SK-N-SH (cell line): ENCODE data around the gene SIPA1. TPM values are rescaled to one million over a fixed set of nuclear protein-coding genes. Genes with fewer than 3 reads are reported as not detected.
"Not testable (repeated sequence)": the region's sequence is repeated elsewhere in the genome, so short reads cannot be mapped to it uniquely, and the experiment has no call there.

Experiments
- CTCF ChIA-PET: fragments of 300-600, 350-600 bp; formaldehyde crosslinking; extraction: SDS; loops from one replicate; lab custom pipeline; 2021; lab: Yijun Ruan, JAX
- POLR2A ChIA-PET: fragments of 350-600 bp; sonication (Branson Sonifier 250); formaldehyde crosslinking; extraction: SDS; loops from one replicate; lab custom pipeline; 2020; ENCODE audit warnings: antibody characterized with exemption, inconsistent platforms; lab: Yijun Ruan, JAX
- DNase-seq: peaks from one replicate; pipeline ENCODE4 v3.0.0; 2012
- H2AFZ ChIP-seq: fragments of 200-600 bp; sonication (generic); 2 replicates; pipeline ENCODE4 v1.8.1; 2016; ENCODE audit warnings: antibody characterized with exemption, mild to moderate bottlenecking, low read depth
- H3F3A ChIP-seq: fragments of 200-600 bp; sonication (generic); replicated peaks from 2 replicates; pipeline ENCODE3; 2016; ENCODE audit warnings: antibody characterized with exemption, mild to moderate bottlenecking; ENCODE audit not compliant: insufficient read depth
- H3K27ac ChIP-seq, 2 experiments: fragments of 200-500 bp in 1 of 2; fragments of 200-600 bp in 1 of 2; sonication (Bioruptor generic) in 1 of 2; sonication (generic), shearing (Covaris generic) in 1 of 2; 2 replicates each; pipeline versions ENCODE4 v1.5.1 to v1.6.1; 2014 to 2016; ENCODE audit warnings: low read depth in 2 of 2, inconsistent platforms in 1 of 2, low read length in 1 of 2, mild to moderate bottlenecking in 1 of 2, mixed read lengths in 1 of 2
- H3K27me3 ChIP-seq: fragments of 200-600 bp; sonication (generic), shearing (Covaris generic); 2 replicates; pipeline ENCODE4 v1.6.1; 2016; ENCODE audit warnings: mixed run types; ENCODE audit not compliant: insufficient read depth
- H3K36me3 ChIP-seq, 2 experiments: fragments of 200-500 bp in 1 of 2; fragments of 200-600 bp in 1 of 2; sonication (Bioruptor generic) in 1 of 2; sonication (generic) in 1 of 2; replicated peaks in 1 of 2; 2 replicates each; pipeline versions ENCODE3 to v1.5.1; 2014 to 2016; ENCODE audit warnings: low read length in 1 of 2, mild to moderate bottlenecking in 1 of 2; ENCODE audit not compliant: insufficient read depth in 2 of 2, control insufficient read depth in 1 of 2
- H3K4me1 ChIP-seq, 2 experiments: fragments of 200-500 bp in 1 of 2; fragments of 200-600 bp in 1 of 2; sonication (Bioruptor generic) in 1 of 2; sonication (generic), shearing (Covaris generic) in 1 of 2; 2 replicates each; pipeline versions ENCODE4 v1.5.1 to v1.6.1; 2014 to 2016; ENCODE audit warnings: low read depth in 1 of 2, low read length in 1 of 2, mixed run types in 1 of 2; ENCODE audit not compliant: insufficient read depth in 2 of 2, control insufficient read depth in 1 of 2
- H3K4me2 ChIP-seq: fragments of 200-600 bp; sonication (generic), shearing (Covaris generic); 2 replicates; pipeline ENCODE4 v1.6.1; 2017; ENCODE audit warnings: mixed run types
- H3K4me3 ChIP-seq, 2 experiments: fragments of 200-500 bp in 1 of 2; fragments of 200-600 bp in 1 of 2; sonication (Bioruptor generic) in 1 of 2; sonication (generic), shearing (Covaris generic) in 1 of 2; 2 replicates each; pipeline versions ENCODE4 v1.5.1 to v1.8.1; 2014 to 2016; ENCODE audit warnings: low read depth in 2 of 2, inconsistent platforms in 1 of 2, low read length in 1 of 2, mild to moderate bottlenecking in 1 of 2, mixed read lengths in 1 of 2, moderate library complexity in 1 of 2
- H3K79me2 ChIP-seq: fragments of 200-600 bp; sonication (generic); 2 replicates; pipeline ENCODE4 v1.8.1; 2017; ENCODE audit warnings: mild to moderate bottlenecking; ENCODE audit not compliant: insufficient read depth
- H3K9ac ChIP-seq: fragments of 200-600 bp; sonication (generic); 2 replicates; pipeline ENCODE4 v1.6.1; 2017; ENCODE audit warnings: mixed run types
- H3K9me2 ChIP-seq: fragments of 200-600 bp; sonication (generic); 2 replicates; pipeline ENCODE4 v1.6.1; 2017; ENCODE audit warnings: mixed run types
- H3K9me3 ChIP-seq: fragments of 200-600 bp; sonication (generic); 2 replicates; pipeline ENCODE4 v1.6.1; 2017; ENCODE audit warnings: mixed run types, mild to moderate bottlenecking, moderate library complexity
- H4K20me1 ChIP-seq: fragments of 200-600 bp; sonication (generic); 2 replicates; pipeline ENCODE4 v1.6.1; 2017; ENCODE audit warnings: mild to moderate bottlenecking, mixed run types; ENCODE audit not compliant: insufficient read depth
- CHD2 ChIP-seq: fragments of 150-350 bp; IDR thresholded peaks from 2 replicates; pipeline ENCODE4 v1.6.1; 2018; ENCODE audit warnings: low read length; ENCODE audit not compliant: partially characterized antibody
- FOSL2 ChIP-seq: IDR thresholded peaks from 2 replicates; pipeline ENCODE4 v1.4.0; 2012; ENCODE audit warnings: low read depth, mild to moderate bottlenecking, moderate library complexity, borderline replicate concordance
- FOXM1 ChIP-seq: IDR thresholded peaks from 2 replicates; pipeline ENCODE4 v1.4.0; 2012; ENCODE audit warnings: low read depth, mild to moderate bottlenecking
- IRF3 ChIP-seq: fragments of 150-350 bp; IDR thresholded peaks from 2 replicates; pipeline ENCODE4 v1.6.1; 2016; ENCODE audit warnings: mild to moderate bottlenecking, low read depth, low read length
- MAX ChIP-seq: IDR thresholded peaks from 2 replicates; pipeline ENCODE4 v1.4.0; 2012; ENCODE audit warnings: low read depth
- MEF2A ChIP-seq: IDR thresholded peaks from 2 replicates; pipeline ENCODE4 v1.4.0; 2012; ENCODE audit warnings: low read depth, borderline replicate concordance
- NFIC ChIP-seq: IDR thresholded peaks from 2 replicates; pipeline ENCODE4 v1.4.0; 2012; ENCODE audit warnings: borderline replicate concordance
- RAD21 ChIP-seq: IDR thresholded peaks from 2 replicates; pipeline ENCODE4 v1.6.1; 2012; ENCODE audit warnings: mild to moderate bottlenecking, low read length
- RXRA ChIP-seq: IDR thresholded peaks from 2 replicates; pipeline ENCODE4 v1.4.0; 2012; ENCODE audit warnings: low read depth, mild to moderate bottlenecking, borderline replicate concordance
- TCF12 ChIP-seq: IDR thresholded peaks from 2 replicates; pipeline ENCODE4 v1.4.0; 2012
- USF1 ChIP-seq: IDR thresholded peaks from 2 replicates; pipeline ENCODE4 v1.4.0; 2012; ENCODE audit warnings: low read depth, borderline replicate concordance
- WGBS: methylation state at CpG from one replicate; pipeline ENCODE4 v1.1.6; 2017; ENCODE audit warnings: low lambda C conversion rate; 5-methylcytosine and 5-hydroxymethylcytosine counted together
- polyA plus RNA-seq, 3 experiments: library from polyadenylated mRNA; depleted of rRNA; stranded (reverse); fragments of >200 nt; gene quantifications; 2 replicates each; pipeline ENCODE4 v1.2.3, GENCODE V29; 2012

Gene SIPA1
- polyA plus RNA-seq, 1 of the 3 experiments (the other 2 are of a cell fraction) = 18.7 TPM

- Histone ChIP-seq H3K27ac (no peak overlapping the region), H3K27me3 (no peaks in the 10 kb centered on the region), H3K9me3 (no peaks in the 10 kb centered on the region), H2AFZ (no peak overlapping the region), H3K4me2 (no peak overlapping the region), H3F3A (no peaks in the 10 kb centered on the region), H3K9me2 (no peaks in the 10 kb centered on the region), H3K79me2 (no peaks in the 10 kb centered on the region), H3K9ac (no peak overlapping the region), H3K36me3 (no peaks in the 10 kb centered on the region), H4K20me1 (no peaks in the 10 kb centered on the region), H3K4me3 (no peak overlapping the region), H3K4me1 (no peaks in the 10 kb centered on the region)
- 75% methylated on average over 2 of the region's 2 CpGs for WGBS
- no peak for DNase-seq
- CTCF ChIA-PET = interaction anchor here (0.7 to 1.9 kb wide), 2 partner anchors 39 to 150 kb away, joined by 3 to 5 read pairs; partner anchors contain the start of gene KAT5
- POLR2A ChIA-PET = no interaction called here
- no peak for TF ChIP-seq TCF12
Observed at GRCh38 chr11:65672982-65673381, 35.1 kb downstream of the SIPA1 start.

GRCh38 chr11:65680192-65680743, 42.4 kb downstream of the SIPA1 start:
- H3F3A ChIP-seq = no peaks in the 10 kb centered on the region
- no peak overlapping the region for H3K4me2 ChIP-seq
- H2AFZ ChIP-seq = no peak overlapping the region
- H3K27me3 ChIP-seq = peaks cover 9% of the 10 kb centered on the region
- TF ChIP-seq USF1 (no peak), RXRA (no peak), FOSL2 (no peak), RAD21 (no peak), MEF2A (no peak), FOXM1 (no peak), MAX (no peak), CHD2 (no peak), IRF3 (no peak), NFIC (no peak)
- CTCF ChIA-PET = no interaction called here
- H3K36me3 ChIP-seq = no peaks in the 10 kb centered on the region
- no peak for DNase-seq
- H4K20me1 ChIP-seq = no peaks in the 10 kb centered on the region
- H3K9me2 ChIP-seq = no peaks in the 10 kb centered on the region
- no peaks in the 10 kb centered on the region for H3K79me2 ChIP-seq
- H3K4me1 ChIP-seq = no peaks in the 10 kb centered on the region
- H3K9me3 ChIP-seq = no peaks in the 10 kb centered on the region
- no peak overlapping the region for H3K4me3 ChIP-seq
- 73% methylated on average over 5 of the region's 5 CpGs for WGBS
- POLR2A ChIA-PET = no interaction called here
- no peak overlapping the region for H3K9ac ChIP-seq
- H3K27ac ChIP-seq = no peak overlapping the region

GRCh38 chr11:65683480-65683879, 45.6 kb downstream of the SIPA1 start:
- H3K4me1 ChIP-seq, H3K4me2 ChIP-seq, H3K79me2 ChIP-seq, H3K9ac ChIP-seq, H4K20me1 ChIP-seq, H2AFZ ChIP-seq, H3K36me3 ChIP-seq, CTCF ChIA-PET, DNase-seq, H3K9me2 ChIP-seq, H3K27me3 ChIP-seq, H3K27ac ChIP-seq, POLR2A ChIA-PET, H3F3A ChIP-seq, H3K4me3 ChIP-seq, H3K9me3 ChIP-seq: not testable (repeated sequence)
- WGBS = 37% methylated on average over 6 of the region's 6 CpGs
